Vagina (tissue), 2 donors: Measurements from ENCODE around the gene PANK3. TPM values are rescaled to one million over a fixed set of nuclear protein-coding genes. Genes with fewer than 3 reads are reported as not detected.
"Not testable (repeated sequence)": the region's sequence is repeated elsewhere in the genome, so short reads cannot be mapped to it uniquely, and the experiment has no call there.

Experiments
- DNase-seq, 2 donors: peaks; one replicate each; pipeline ENCODE4 v3.0.0-alpha.2; 2017; ENCODE audit errors: extremely low spot score in 2 of 2
- H3K27ac ChIP-seq: fragments of 200-600 bp; sonication (generic); one replicate; pipeline ENCODE4 v1.5.1; 2019
- H3K27me3 ChIP-seq: fragments of 200-600 bp; sonication (generic); one replicate; pipeline ENCODE4 v1.5.1; 2019
- H3K36me3 ChIP-seq, 2 donors: fragments of 200-600 bp; sonication (generic); one replicate each; pipeline ENCODE4 v1.5.1; 2017 to 2019
- H3K4me1 ChIP-seq: fragments of 200-600 bp; sonication (generic); one replicate; pipeline ENCODE4 v1.5.1; 2019
- H3K4me3 ChIP-seq, 2 donors: fragments of 200-600 bp; sonication (generic); 1 replicate in 1 of 2; 2 replicates in 1 of 2; pipeline ENCODE4 v1.5.1; 2016 to 2019
- H3K9me3 ChIP-seq: fragments of 200-600 bp; sonication (generic); one replicate; pipeline ENCODE4 v1.5.1; 2019
- POLR2A ChIP-seq, 2 donors: fragments of 450-650 bp; IDR thresholded peaks; one replicate each; pipeline ENCODE4 v1.6.1; 2017; ENCODE audit warnings: antibody characterized with exemption in 2 of 2, mild to moderate bottlenecking in 2 of 2, moderate library complexity in 2 of 2
- POLR2AphosphoS5 ChIP-seq, 2 donors: sonication (generic); formaldehyde crosslinking; IDR thresholded peaks; one replicate each; pipeline ENCODE4 v1.9.0; 2017; ENCODE audit warnings: antibody characterized with exemption in 2 of 2, mild to moderate bottlenecking in 2 of 2, low read depth in 1 of 2; ENCODE audit not compliant: insufficient read depth in 1 of 2
- intact Hi-C: fragments of 100-400 bp; cut with DNase I; formaldehyde crosslinking; loops from one replicate; pipeline ENCODE4 v1.15.1; 2023
- total RNA-seq: library from RNA; depleted of rRNA; stranded (reverse); fragments of >200 nt; gene quantifications from one replicate; pipeline ENCODE4 v1.2.3, GENCODE V29; 2016
- TF ChIP-seq, protein P1 (sequence below), 3 experiments: fragments of 450-650 bp in 2 of 3; fragments of 200-600 bp in 1 of 3; sonication (generic) in 1 of 3; IDR thresholded peaks; one replicate each; pipeline ENCODE4 v1.5.1; 2017 to 2019; ENCODE audit warnings: antibody characterized with exemption in 3 of 3, mild to moderate bottlenecking in 2 of 3, moderate library complexity in 2 of 3

Gene PANK3
- total RNA-seq, 1 donor from 2014 or later: 29.5 TPM

DNA sequence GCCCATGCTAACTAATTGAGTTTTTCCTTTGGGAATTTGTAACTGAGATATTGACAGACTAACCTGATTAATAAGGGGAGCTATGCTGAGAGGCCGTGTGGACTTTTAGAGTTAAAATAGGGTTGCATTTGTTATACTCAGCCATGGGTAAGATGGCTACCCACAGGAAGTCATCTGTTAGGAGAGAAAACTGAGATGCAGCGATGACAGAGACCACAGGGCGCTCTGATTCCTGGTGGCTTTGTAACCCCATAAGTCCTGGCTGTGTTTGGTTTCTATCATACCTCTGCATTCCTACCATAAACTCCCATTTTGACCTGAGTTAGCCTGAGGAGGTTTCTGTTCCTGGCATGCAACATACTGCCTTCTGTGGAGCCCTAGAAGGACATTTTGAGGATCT is 19.5 kb upstream of the PANK3 start:
- TF ChIP-seq, protein P1, sequence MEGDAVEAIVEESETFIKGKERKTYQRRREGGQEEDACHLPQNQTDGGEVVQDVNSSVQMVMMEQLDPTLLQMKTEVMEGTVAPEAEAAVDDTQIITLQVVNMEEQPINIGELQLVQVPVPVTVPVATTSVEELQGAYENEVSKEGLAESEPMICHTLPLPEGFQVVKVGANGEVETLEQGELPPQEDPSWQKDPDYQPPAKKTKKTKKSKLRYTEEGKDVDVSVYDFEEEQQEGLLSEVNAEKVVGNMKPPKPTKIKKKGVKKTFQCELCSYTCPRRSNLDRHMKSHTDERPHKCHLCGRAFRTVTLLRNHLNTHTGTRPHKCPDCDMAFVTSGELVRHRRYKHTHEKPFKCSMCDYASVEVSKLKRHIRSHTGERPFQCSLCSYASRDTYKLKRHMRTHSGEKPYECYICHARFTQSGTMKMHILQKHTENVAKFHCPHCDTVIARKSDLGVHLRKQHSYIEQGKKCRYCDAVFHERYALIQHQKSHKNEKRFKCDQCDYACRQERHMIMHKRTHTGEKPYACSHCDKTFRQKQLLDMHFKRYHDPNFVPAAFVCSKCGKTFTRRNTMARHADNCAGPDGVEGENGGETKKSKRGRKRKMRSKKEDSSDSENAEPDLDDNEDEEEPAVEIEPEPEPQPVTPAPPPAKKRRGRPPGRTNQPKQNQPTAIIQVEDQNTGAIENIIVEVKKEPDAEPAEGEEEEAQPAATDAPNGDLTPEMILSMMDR (IDR thresholded peaks at IDR 0.05): no peak
- TF ChIP-seq POLR2AphosphoS5 (IDR thresholded peaks at IDR 0.05; ENCODE audit: insufficient read depth in 1 of 2, low read depth in 1 of 2) (no peak), POLR2A (IDR thresholded peaks at IDR 0.05) (no peak)
- H3K9me3 ChIP-seq: no peaks in the 10 kb centered on the region
- no peak for DNase-seq
- H3K4me3 ChIP-seq: no peak overlapping the region
- no peaks in the 10 kb centered on the region for H3K27me3 ChIP-seq
- no peak overlapping the region for H3K27ac ChIP-seq
- intact Hi-C loops: no loop called here
- H3K4me1 ChIP-seq: no peaks in the 10 kb centered on the region
- H3K36me3 ChIP-seq: no peaks in the 10 kb centered on the region

DNA sequence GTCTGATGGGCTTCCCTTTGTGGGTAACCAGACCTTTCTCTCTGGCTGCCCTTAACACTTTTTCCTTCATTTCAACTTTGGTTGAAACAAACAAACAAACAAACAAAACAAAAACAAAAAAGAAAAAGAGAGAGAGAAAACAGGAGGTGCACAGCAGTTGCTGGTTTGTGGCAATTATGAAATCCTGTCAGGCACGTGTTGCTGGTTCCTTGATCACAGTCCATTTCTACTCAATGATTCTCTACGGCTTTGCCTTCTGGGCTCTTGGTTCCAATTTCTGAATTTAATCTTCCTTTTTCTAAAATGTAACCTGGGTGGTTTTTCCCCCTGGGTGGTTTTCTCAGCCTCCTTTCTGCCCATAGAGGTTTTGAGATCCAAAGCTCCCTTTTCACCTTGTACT is 17.8 kb upstream of the PANK3 start:
- Histone ChIP-seq H3K27me3 (no peaks in the 10 kb centered on the region), H3K4me1 (no peaks in the 10 kb centered on the region), H3K36me3 (no peaks in the 10 kb centered on the region), H3K9me3 (no peaks in the 10 kb centered on the region), H3K4me3 (no peak overlapping the region), H3K27ac (no peak overlapping the region)
- intact Hi-C loops: no loop called here
- TF ChIP-seq POLR2A (IDR thresholded peaks at IDR 0.05) (no peak), POLR2AphosphoS5 (IDR thresholded peaks at IDR 0.05; ENCODE audit: insufficient read depth in 1 of 2, low read depth in 1 of 2) (no peak)
- TF ChIP-seq, protein P1 (IDR thresholded peaks at IDR 0.05): no peak
- DNase-seq: no peak

DNA sequence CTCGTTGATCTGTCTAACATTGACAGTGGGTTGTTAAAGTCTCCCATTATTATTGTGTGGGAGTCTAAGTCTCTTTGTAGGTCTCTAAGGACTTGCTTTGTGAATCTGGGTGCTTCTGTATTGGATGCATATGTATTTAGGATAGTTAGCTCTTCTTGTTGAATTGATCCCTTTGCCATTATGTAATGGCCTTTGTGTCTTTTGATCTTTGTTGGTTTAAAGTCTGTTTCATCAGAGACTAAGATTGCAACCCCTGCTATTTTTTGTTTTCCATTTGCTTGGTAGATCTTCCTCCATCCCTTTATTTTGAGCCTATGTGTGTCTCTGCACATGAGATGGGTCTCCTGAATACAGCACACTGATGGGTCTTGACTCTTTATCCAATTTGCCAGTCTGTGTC is 17.0 kb upstream of the PANK3 start:
- H3K9me3 ChIP-seq, DNase-seq, intact Hi-C loops, H3K27me3 ChIP-seq, H3K4me1 ChIP-seq, H3K36me3 ChIP-seq, H3K27ac ChIP-seq, H3K4me3 ChIP-seq: not testable (repeated sequence)

DNA sequence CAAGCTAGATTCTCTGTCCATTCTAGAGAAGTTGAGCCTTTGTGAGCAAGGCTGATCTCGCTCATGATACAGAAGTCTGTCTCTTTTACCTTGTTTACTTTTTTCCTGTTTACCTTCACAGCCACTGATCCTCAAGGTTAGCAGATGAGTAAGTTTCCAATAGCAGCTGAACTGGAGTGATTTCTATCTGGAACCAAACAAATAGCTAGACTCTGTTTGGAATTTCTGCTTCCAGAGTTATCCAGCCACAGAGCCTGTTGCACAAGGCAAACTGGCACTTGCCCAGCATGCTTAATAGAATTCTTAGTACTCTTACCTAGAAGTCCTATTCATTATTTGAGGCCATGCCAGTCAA is 12.8 kb upstream of the PANK3 start:
- no peaks in the 10 kb centered on the region for H3K4me1 ChIP-seq
- intact Hi-C loops: no loop called here

DNA sequence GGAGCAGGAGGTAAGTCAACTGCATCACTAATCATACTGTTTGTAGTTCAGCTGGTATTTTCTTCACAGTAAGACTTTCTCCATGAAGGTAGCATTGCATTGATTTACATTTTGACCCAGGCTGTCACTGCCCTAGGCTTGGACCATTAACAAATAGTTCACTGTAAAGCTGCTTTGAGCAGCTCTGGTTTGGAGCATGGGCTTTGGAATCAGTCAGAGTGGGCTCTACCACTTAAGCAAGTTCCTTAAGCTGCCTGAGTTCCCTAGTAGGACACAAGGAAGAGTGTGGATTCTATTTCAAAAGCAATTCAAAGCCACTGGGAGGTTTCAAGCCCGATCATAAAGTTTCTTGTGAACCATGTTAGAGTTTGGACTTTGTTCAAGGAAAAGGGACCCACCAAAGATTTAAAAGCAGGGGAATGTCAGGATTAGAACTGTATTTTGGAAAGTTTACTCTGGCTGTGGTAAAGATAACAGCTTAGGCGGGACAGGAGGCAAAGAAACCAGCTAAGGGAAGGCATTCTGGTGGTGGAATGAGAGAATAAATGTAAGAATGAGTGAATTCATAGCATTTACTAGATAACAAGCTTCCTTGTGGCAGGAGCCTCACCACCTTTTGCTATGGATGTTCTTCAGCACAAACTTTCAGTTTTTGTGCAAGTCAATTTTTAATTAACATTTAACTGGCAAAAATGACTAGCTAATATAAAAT is 12.3 kb upstream of the PANK3 start:
- H3K4me1 ChIP-seq: no peaks in the 10 kb centered on the region
- intact Hi-C loops: no loop called here
- H3K9me3 ChIP-seq: no peaks in the 10 kb centered on the region
- no peak overlapping the region for H3K27ac ChIP-seq
- TF ChIP-seq POLR2A (IDR thresholded peaks at IDR 0.05): no peak
- TF ChIP-seq, protein P1 (IDR thresholded peaks at IDR 0.05): no peak
- TF ChIP-seq POLR2AphosphoS5 (IDR thresholded peaks at IDR 0.05; ENCODE audit: insufficient read depth in 1 of 2, low read depth in 1 of 2): no peak
- H3K27me3 ChIP-seq: no peaks in the 10 kb centered on the region
- no peak for DNase-seq
- no peak overlapping the region for H3K4me3 ChIP-seq
- H3K36me3 ChIP-seq: no peaks in the 10 kb centered on the region

More for the DNA sequence above, 12.8 kb upstream of the PANK3 start:
- no peak for TF ChIP-seq POLR2A (IDR thresholded peaks at IDR 0.05)
- TF ChIP-seq, protein P1 (IDR thresholded peaks at IDR 0.05): no peak
- Histone ChIP-seq H3K9me3 (no peaks in the 10 kb centered on the region), H3K27ac (no peak overlapping the region), H3K36me3 (no peaks in the 10 kb centered on the region), H3K4me3 (no peak overlapping the region), H3K27me3 (no peaks in the 10 kb centered on the region)
- DNase-seq: no peak
